Purkinje cell (primary cell): ENCODE results near the gene GCG. TPM values are rescaled to one million over a fixed set of nuclear protein-coding genes. Genes with fewer than 3 reads are reported as not detected.

Source experiments
- polyA plus RNA-seq: library from polyadenylated mRNA; unstranded; fragments of >200 nt; fragmentation: Nextera tagmentation; gene quantifications from 2 replicates; pipeline ENCODE4 v1.2.1, GENCODE V29; 2014

GCG gene
- polyA plus RNA-seq, result not detected in 2 replicates

GRCh38 chr2:162152147-162152546 lies at the start of gene GCG:
GCG (minus strand) TSS chr2:162152247; CDS start chr2:162149178, 3,069 bp downstream.

Other genes with a start within 250 kb of the GCG start
- gene DPP4, start 78.0 kb downstream of the GCG start, polyA plus RNA-seq, result 0.11 TPM in 1 of 2 replicates, not detected in the other
- 3.9 TPM in 1 of 2 replicates, not detected in the other for gene FAP, start 91.2 kb upstream of the GCG start, polyA plus RNA-seq
- gene IFIH1, start 166.4 kb upstream of the GCG start, polyA plus RNA-seq, result 0.83 and 3.1 TPM in 2 replicates
- gene GCA, start 191.9 kb upstream of the GCG start, polyA plus RNA-seq, result 89.5 and 100.0 TPM in 2 replicates